ENCODE results near the gene ZNF320.
A peak's percentile ranks its signal among the peaks of the same experiment; 100 is the strongest.
"Not testable (repeated sequence)": the region's sequence is repeated elsewhere in the genome, so short reads cannot be mapped to it uniquely, and the experiment has no call there.

The ZNF320 gene

GRCh38 chr19:52917531-52917930 is 20.1 kb upstream of the ZNF320 start:
- no peak for DNase-seq

GRCh38 chr19:52910648-52911047 is 13.2 kb upstream of the ZNF320 start:
- DNase-seq, result no peak

GRCh38 chr19:52904052-52904780 is 6.8 kb upstream of the ZNF320 start:
- DNase-seq, result not testable (repeated sequence)

GRCh38 chr19:52901842-52902241 is 4.4 kb upstream of the ZNF320 start:
- no peak for DNase-seq

GRCh38 chr19:52898596-52898995 is 1.2 kb upstream of the ZNF320 start:
- DNase-seq, result not testable (repeated sequence)

- no peak for DNase-seq
Observed at GRCh38 chr19:52898101-52898500, 666 bp upstream of the ZNF320 start.

GRCh38 chr19:52896431-52897137 is 851 bp downstream of the ZNF320 start:
- no peak for DNase-seq

GRCh38 chr19:52891336-52891735 is 6.1 kb downstream of the ZNF320 start:
- no peak for DNase-seq

GRCh38 chr19:52889931-52890330 is 7.5 kb downstream of the ZNF320 start:
- no peak for DNase-seq

GRCh38 chr19:52889076-52889475 is 8.4 kb downstream of the ZNF320 start:
- DNase-seq, result no peak

GRCh38 chr19:52880895-52881389 is 16.5 kb downstream of the ZNF320 start:
- no peak for DNase-seq

GRCh38 chr19:52872996-52873395 is 24.4 kb downstream of the ZNF320 start:
- DNase-seq, result not testable (repeated sequence)

- no peak for DNase-seq
Observed at GRCh38 chr19:52871466-52871865, 26.0 kb downstream of the ZNF320 start.

GRCh38 chr19:52868031-52868430 is 29.4 kb downstream of the ZNF320 start:
- DNase-seq, result not testable (repeated sequence)

- peak; percentile 71 for DNase-seq
Observed at GRCh38 chr19:52857378-52858191, 39.9 kb downstream of the ZNF320 start, which contains the start of gene ZNF468. Gene ZNF468, minus strand, starts transcription at chr19:52857619. Its CDS starts 3,347 bp downstream, at chr19:52854272.

GRCh38 chr19:52856540-52857377 is 40.7 kb downstream of the ZNF320 start:
- not testable (repeated sequence) for DNase-seq
